Keratinocyte (primary cell): ENCODE data around the gene OR1E2.

ENCODE experiments used
- CTCF ChIP-seq, 3 experiments: IDR thresholded peaks in 1 of 3; conservative IDR thresholded peaks in 1 of 3; optimal IDR thresholded peaks in 1 of 3; 2 replicates in 2 of 3; 3 replicates in 1 of 3; pipeline versions ENCODE3 to v1.5.1; 2011; ENCODE audit warnings: low read length in 3 of 3, mild to moderate bottlenecking in 3 of 3, moderate library complexity in 2 of 3, control low read depth in 1 of 3, inconsistent platforms in 1 of 3; ENCODE audit not compliant: insufficient read depth in 2 of 3; ENCODE audit errors: extremely low read depth in 1 of 3
- EZH2 ChIP-seq: IDR thresholded peaks from one replicate; pipeline ENCODE4 v1.6.1; 2012; ENCODE audit warnings: inconsistent platforms, mild to moderate bottlenecking, low read length, moderate library complexity

- TF ChIP-seq CTCF (optimal IDR thresholded peaks at IDR 0.05 in 1 of 3, IDR thresholded peaks at IDR 0.05 in 1 of 3, conservative IDR thresholded peaks at IDR 0.05 in 1 of 3; ENCODE audit: extremely low read depth in 1 of 3, insufficient read depth in 2 of 3, low read length in 3 of 3): no peak
- TF ChIP-seq EZH2: no peak
Observed at GRCh38 chr17:3479988-3480387, 46.3 kb upstream of the OR1E2 start.
